Activated naive CD4-positive, alpha-beta T cell treated with anti-CD3 and anti-CD28 coated beads for 36 hours (primary cell): ENCODE measurements around the gene LMAN2. TPM values are rescaled to one million over a fixed set of nuclear protein-coding genes. Genes with fewer than 3 reads are reported as not detected.

Experiments
- CTCF ChIA-PET: fragments of 350-600 bp; sonication (Branson Sonifier 250); formaldehyde crosslinking; loops from one replicate; lab custom pipeline; 2021; ENCODE audit warnings: antibody characterized with exemption; lab: Charles Lee
- DNase-seq: peaks from one replicate; pipeline ENCODE4 v3.0.0-alpha.2; 2020
- H3K27ac Mint-ChIP-seq: one replicate; pipeline ENCODE4 v1.8.0; 2021; ENCODE audit warnings: mild to moderate bottlenecking, mixed read lengths
- H3K27me3 Mint-ChIP-seq: one replicate; pipeline ENCODE4 v1.8.0; 2021; ENCODE audit warnings: low read depth, mixed read lengths
- H3K36me3 Mint-ChIP-seq: one replicate; pipeline ENCODE4 v1.8.0; 2021; ENCODE audit warnings: low read depth, mixed read lengths
- H3K4me1 Mint-ChIP-seq: one replicate; pipeline ENCODE4 v1.8.0; 2021; ENCODE audit warnings: low read depth, mixed read lengths
- H3K4me3 Mint-ChIP-seq: one replicate; pipeline ENCODE4 v1.8.0; 2021; ENCODE audit warnings: mild to moderate bottlenecking, moderate library complexity, mixed read lengths
- H3K9me3 Mint-ChIP-seq: one replicate; pipeline ENCODE4 v1.8.0; 2021; ENCODE audit warnings: mixed read lengths
- intact Hi-C: fragments of 100-400 bp; cut with micrococcal nuclease; formaldehyde crosslinking; loops from one replicate; pipeline ENCODE4 v1.15.1; 2023
- total RNA-seq, 2 experiments: library from RNA; stranded (reverse); gene quantifications; one replicate each; pipeline ENCODE4 v1.2.3, GENCODE V29; 2021

Gene LMAN2
- total RNA-seq, 2 experiments from 2014 or later = 82.2 to 83.9 TPM

DNA sequence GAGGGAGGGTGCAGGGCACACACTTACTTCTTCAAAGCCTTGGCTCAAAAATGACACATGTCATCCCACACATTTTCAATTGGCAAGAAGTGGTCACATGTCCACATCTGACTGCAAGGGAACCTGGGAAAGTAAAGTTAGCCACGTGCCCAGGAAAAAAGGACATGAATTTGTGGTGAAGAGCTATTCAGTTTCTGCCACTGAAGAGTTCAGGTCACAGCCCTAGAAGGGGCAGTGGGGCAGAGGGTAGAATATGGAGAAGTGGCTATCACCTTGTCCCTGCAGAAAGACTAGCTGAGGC, 4.3 kb upstream of the LMAN2 start:
- H3K4me3 Mint-ChIP-seq = no peak overlapping the region
- H3K4me1 Mint-ChIP-seq = peaks cover 44% of the 10 kb centered on the region
- peaks cover 7% of the 10 kb centered on the region for H3K9me3 Mint-ChIP-seq
- intact Hi-C loops = loop anchor here (5.0 kb wide), 1 partner anchor 224 kb away; the partner anchor contains the start of gene NSD1
- no peak for DNase-seq
- no peak overlapping the region for H3K27ac Mint-ChIP-seq
- no peaks in the 10 kb centered on the region for H3K27me3 Mint-ChIP-seq
- no peaks in the 10 kb centered on the region for H3K36me3 Mint-ChIP-seq
- CTCF ChIA-PET = interaction anchor here (1.0 kb wide), 2 partner anchors 8 to 15 kb away, joined by 3 to 7 read pairs; no protein-coding TSS in a partner anchor

DNA sequence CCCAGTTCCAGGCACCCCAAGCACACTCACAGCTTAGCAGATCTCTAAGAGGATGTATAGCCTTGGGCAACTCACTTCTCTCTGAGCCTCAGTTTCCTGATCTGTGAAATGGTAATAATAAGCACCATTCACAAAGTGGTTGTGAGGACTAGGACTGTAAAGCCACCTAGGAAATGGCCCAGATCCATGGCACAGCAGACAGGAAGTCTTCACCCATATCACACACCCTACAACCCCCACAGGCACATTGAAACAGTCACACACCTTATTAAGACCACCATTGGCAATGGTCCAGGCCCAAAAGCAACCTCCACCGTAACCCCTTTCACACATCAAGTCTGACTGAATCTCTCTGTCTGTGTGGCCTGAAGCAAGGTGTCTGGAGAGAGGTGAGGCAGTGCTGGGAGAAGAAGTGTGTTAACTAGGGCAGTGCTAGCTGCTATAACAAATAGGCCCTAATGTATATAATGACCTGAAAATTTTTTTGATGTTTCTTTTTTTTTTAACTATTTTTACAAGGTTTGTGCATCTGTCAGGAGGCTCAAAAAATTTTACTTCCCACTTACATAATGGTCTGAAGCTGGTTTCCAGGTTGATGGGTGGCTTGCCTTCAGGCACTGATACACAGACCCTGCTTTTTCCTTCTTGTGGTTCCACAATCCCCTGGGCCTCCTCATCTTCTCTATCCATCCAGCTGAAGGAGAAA, 3.8 kb upstream of the LMAN2 start:
- Mint-ChIP-seq H3K4me3 (no peak overlapping the region), H3K27me3 (no peaks in the 10 kb centered on the region), H3K36me3 (no peaks in the 10 kb centered on the region), H3K27ac (no peak overlapping the region), H3K9me3 (peaks cover 7% of the 10 kb centered on the region), H3K4me1 (peaks cover 46% of the 10 kb centered on the region)
- no peak for DNase-seq
- CTCF ChIA-PET = interaction anchor here (0.7 to 1.2 kb wide), 4 partner anchors 8 to 45 kb away, joined by 3 to 7 read pairs (median 4); no protein-coding TSS in a partner anchor
- intact Hi-C loops = loop anchor here (5.0 kb wide), 1 partner anchor 223 kb away; the partner anchor contains the start of gene NSD1

DNA sequence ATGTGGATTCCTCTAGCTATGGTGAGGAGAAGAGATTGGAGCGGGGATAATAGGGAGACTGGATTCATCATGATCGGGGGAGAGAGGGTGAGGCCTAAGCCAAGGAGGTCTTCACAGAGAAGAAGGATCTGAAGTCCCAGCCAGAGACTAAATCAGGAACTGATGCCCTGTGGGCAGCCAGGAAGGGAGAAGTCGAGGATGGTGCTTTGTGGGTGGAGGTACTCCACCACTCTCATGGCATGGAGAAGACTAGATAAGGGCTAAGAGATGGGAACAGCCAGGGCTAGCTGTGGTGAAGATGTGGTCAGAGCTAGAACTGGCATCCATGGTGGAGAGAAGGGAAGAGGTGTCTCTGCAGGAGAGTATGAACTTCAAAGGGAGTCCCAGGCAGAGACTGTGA, 3.2 kb upstream of the LMAN2 start:
- no peak overlapping the region for H3K4me3 Mint-ChIP-seq
- DNase-seq = no peak
- no peak overlapping the region for H3K27ac Mint-ChIP-seq
- H3K9me3 Mint-ChIP-seq = peaks cover 7% of the 10 kb centered on the region
- H3K27me3 Mint-ChIP-seq = no peaks in the 10 kb centered on the region
- H3K36me3 Mint-ChIP-seq = no peaks in the 10 kb centered on the region
- CTCF ChIA-PET = interaction anchor here (0.7 to 1.2 kb wide), 3 partner anchors 9 to 45 kb away, joined by 3 to 7 read pairs (median 6); no protein-coding TSS in a partner anchor
- H3K4me1 Mint-ChIP-seq = peaks cover 46% of the 10 kb centered on the region
- intact Hi-C loops = loop anchor here (5.0 kb wide), 2 partner anchors 33 to 222 kb away; partner anchors contain the start of gene NSD1

DNA sequence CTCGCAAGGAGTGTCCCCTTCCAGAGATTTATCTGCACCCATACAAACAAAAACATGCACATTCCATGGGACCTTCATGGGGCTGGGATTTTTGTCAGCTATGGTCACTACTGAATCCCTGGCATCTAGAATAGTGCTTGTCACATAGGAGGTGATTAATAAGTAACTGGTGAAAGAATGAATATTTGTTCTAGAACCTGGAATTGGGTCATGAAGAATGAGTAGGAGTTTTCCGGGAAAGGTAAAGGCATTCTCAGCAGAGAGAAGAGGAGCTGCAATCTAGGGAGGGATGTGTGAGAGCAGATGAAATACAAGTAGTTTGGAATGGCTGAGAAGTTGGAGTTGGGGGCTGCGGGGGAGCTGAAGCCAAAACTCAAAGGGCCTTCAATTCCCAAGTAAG, 2.8 kb upstream of the LMAN2 start:
- Mint-ChIP-seq H3K4me1 (peaks cover 46% of the 10 kb centered on the region), H3K27me3 (no peaks in the 10 kb centered on the region), H3K4me3 (no peak overlapping the region), H3K27ac (no peak overlapping the region), H3K9me3 (peaks cover 7% of the 10 kb centered on the region), H3K36me3 (no peaks in the 10 kb centered on the region)
- intact Hi-C loops = loop anchor here (5.0 kb wide), 1 partner anchor 33 kb away; no protein-coding TSS in a partner anchor
- CTCF ChIA-PET = interaction anchor here (1.2 kb wide), 1 partner anchor 44 kb away, joined by 6 read pairs; no protein-coding TSS in a partner anchor
- no peak for DNase-seq

DNA sequence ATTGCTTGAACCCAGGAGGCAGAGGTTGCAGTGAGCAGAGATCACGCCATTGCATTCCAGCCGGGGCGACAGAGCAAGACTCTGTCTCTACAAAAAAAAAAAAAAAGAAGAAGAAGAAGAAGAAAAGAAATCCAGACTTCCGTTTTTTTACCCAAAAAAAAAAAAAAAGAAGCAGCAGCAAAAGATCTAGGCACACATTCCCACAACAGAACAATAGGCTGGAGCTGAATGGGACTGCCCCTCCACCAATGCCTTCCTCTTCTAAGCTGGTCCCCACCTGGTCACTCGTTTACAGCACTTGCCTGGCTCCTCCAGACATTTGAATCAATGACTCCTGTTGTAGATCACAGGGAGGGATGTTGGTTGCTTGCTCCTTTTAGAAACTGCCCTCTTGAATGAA, 1.6 kb upstream of the LMAN2 start:
- Mint-ChIP-seq H3K36me3 (no peaks in the 10 kb centered on the region), H3K27ac (no peak overlapping the region), H3K4me1 (peaks cover 42% of the 10 kb centered on the region), H3K9me3 (peaks cover 7% of the 10 kb centered on the region), H3K27me3 (no peaks in the 10 kb centered on the region), H3K4me3 (no peak overlapping the region)
- CTCF ChIA-PET = interaction anchor here (0.9 to 1.2 kb wide), 2 partner anchors 14 to 38 kb away, joined by 3 read pairs; no protein-coding TSS in a partner anchor
- no peak for DNase-seq
- intact Hi-C loops = loop anchor here (5.0 kb wide), 1 partner anchor 34 kb away; no protein-coding TSS in a partner anchor

DNA sequence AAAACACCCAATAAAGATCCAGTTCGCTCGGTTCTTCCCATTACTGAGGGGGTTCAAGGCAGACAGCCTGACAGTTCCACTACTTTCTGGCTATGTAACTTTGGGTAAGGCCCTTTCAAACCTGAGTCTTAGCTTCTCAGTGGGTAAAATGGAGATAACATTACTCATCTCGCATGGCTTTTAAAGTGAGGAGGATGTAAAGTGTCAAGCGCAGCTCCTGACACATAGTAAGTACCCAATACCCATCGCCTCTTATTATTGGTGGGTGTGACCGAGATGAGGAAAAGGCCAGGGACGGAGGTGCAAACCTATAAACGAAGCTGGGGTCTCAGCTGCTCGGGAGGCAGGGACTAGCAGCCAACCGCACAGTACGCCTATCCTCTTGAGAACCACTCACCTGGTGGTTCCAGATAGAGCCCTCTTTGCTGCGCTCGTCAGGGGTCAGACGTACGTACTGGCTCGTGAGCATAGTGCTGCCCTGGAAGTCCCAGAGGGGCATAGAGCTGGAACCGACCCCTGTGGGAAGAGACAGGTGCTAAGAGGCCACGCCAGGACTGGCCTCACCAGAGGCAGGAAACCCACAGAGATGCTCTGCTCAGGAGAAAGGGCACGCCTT, 584 bp downstream of the LMAN2 start:
- Mint-ChIP-seq H3K4me3 (peak overlapping the region; percentile 95), H3K27me3 (no peaks in the 10 kb centered on the region), H3K27ac (peak overlapping the region; percentile 100), H3K4me1 (peaks cover 40% of the 10 kb centered on the region), H3K36me3 (peaks cover 2% of the 10 kb centered on the region), H3K9me3 (peaks cover 6% of the 10 kb centered on the region)
- no peak for DNase-seq
- CTCF ChIA-PET = interaction anchor here (0.6 to 1.9 kb wide), 12 partner anchors 10 to 151 kb away, joined by 3 to 8 read pairs (median 4); no protein-coding TSS in a partner anchor
- intact Hi-C loops = loop anchor here (1.0 to 5.0 kb wide), 5 partner anchors 12 to 75 kb away; partner anchors contain the start of gene GRK6

DNA sequence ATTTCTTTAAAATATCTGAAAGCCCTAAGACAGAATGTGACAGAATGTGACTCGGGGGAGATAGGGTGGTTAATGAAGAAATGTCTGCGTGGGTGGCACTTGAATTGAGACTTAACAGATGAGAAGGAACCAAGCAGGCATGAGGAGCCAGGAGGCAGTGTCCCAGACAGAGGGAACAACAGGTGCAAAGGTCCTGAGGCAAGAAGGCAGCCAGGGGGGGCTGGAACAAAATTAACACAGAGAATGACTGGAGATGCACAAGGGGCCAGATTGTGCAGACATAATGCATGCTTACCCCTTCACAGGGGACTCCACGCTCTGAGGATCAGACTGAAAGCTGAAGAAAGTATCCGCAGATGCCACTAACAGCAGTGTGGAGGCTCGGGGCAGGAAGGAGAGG, 1.7 kb downstream of the LMAN2 start:
- intact Hi-C loops = loop anchor here (2.0 to 5.0 kb wide), 2 partner anchors 37 to 38 kb away; no protein-coding TSS in a partner anchor
- H3K4me1 Mint-ChIP-seq = peaks cover 37% of the 10 kb centered on the region

DNA sequence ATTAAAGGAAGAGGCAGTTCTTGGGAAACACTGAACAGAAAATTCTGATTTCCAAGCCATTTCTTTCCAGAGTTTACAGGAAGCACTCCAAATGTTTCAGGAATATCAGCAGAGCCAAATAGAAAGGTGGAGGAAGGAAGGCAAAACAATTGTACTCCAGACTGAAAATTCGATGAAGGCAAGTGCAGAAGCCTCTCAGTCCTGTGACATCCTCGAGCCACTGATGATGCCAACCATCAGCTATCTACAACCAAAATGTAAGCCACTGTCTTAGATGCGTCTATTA, 2.2 kb downstream of the LMAN2 start:
- CTCF ChIA-PET = interaction anchor here (1.0 to 1.8 kb wide), 5 partner anchors 31 to 152 kb away, joined by 3 to 8 read pairs (median 7); no protein-coding TSS in a partner anchor
- Mint-ChIP-seq H3K27me3 (no peaks in the 10 kb centered on the region), H3K4me1 (peaks cover 37% of the 10 kb centered on the region), H3K4me3 (peak overlapping the region; percentile 95), H3K27ac (no peak overlapping the region), H3K9me3 (no peaks in the 10 kb centered on the region), H3K36me3 (peaks cover 2% of the 10 kb centered on the region)
- intact Hi-C loops = no loop called here
- no peak for DNase-seq

More for the DNA sequence above, 1.7 kb downstream of the LMAN2 start:
- Mint-ChIP-seq H3K9me3 (no peaks in the 10 kb centered on the region), H3K36me3 (peaks cover 2% of the 10 kb centered on the region), H3K27me3 (no peaks in the 10 kb centered on the region), H3K4me3 (peak overlapping the region; percentile 95), H3K27ac (peak overlapping the region; percentile 9)
- DNase-seq = no peak
- CTCF ChIA-PET = interaction anchor here (1.0 to 1.8 kb wide), 5 partner anchors 12 to 152 kb away, joined by 4 to 8 read pairs (median 7); no protein-coding TSS in a partner anchor

DNA sequence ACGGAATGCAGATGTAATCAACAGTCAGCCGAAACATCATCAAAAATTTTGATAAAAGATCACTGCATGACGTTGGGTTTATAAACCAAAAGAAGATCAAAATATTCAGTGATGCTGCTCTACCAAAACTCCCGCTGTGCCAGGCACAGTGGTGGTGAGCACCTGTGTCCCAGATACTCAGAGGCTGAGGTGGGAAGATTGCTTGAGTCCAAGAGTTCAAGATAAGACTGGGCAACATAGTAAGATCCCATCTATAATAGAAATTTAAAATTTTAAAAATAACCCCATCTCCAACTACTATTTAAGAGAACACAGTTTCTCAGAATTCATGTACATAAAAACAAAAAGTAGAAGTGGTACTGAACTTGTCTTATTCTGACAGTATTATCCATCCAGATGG, 3.8 kb downstream of the LMAN2 start:
- Mint-ChIP-seq H3K36me3 (peaks cover 3% of the 10 kb centered on the region), H3K27ac (no peak overlapping the region), H3K27me3 (no peaks in the 10 kb centered on the region), H3K4me1 (peaks cover 42% of the 10 kb centered on the region), H3K4me3 (no peak overlapping the region), H3K9me3 (no peaks in the 10 kb centered on the region)
- DNase-seq = no peak
- intact Hi-C loops = no loop called here
- CTCF ChIA-PET = interaction anchor here (1.6 to 2.3 kb wide), 3 partner anchors 11 to 55 kb away, joined by 3 to 8 read pairs (median 6); no protein-coding TSS in a partner anchor

DNA sequence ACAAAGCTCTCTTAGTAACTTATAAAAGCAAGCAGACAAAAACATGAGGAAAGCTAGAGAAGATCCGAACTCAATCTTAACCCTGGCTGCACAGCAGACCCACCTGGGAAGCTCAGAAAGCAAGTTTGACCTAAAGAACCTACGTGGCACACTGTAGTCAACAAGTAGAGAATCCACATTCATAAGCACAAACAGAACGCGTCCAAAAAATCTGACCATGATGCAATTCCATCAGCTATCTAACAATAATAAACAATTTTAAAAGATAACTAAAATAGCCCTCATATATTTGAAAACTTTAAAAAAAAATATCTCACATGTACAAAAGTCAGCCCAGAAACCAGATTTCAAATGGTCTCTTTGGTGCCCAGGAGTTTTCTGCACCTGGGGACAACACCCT, 4.6 kb downstream of the LMAN2 start:
- H3K4me3 Mint-ChIP-seq = no peak overlapping the region
- no peaks in the 10 kb centered on the region for H3K27me3 Mint-ChIP-seq
- intact Hi-C loops = no loop called here
- H3K9me3 Mint-ChIP-seq = no peaks in the 10 kb centered on the region
- peaks cover 42% of the 10 kb centered on the region for H3K4me1 Mint-ChIP-seq
- H3K27ac Mint-ChIP-seq = no peak overlapping the region
- peaks cover 3% of the 10 kb centered on the region for H3K36me3 Mint-ChIP-seq
- CTCF ChIA-PET = interaction anchor here (1.0 to 2.3 kb wide), 5 partner anchors 10 to 56 kb away, joined by 3 to 8 read pairs (median 6); no protein-coding TSS in a partner anchor
- no peak for DNase-seq

DNA sequence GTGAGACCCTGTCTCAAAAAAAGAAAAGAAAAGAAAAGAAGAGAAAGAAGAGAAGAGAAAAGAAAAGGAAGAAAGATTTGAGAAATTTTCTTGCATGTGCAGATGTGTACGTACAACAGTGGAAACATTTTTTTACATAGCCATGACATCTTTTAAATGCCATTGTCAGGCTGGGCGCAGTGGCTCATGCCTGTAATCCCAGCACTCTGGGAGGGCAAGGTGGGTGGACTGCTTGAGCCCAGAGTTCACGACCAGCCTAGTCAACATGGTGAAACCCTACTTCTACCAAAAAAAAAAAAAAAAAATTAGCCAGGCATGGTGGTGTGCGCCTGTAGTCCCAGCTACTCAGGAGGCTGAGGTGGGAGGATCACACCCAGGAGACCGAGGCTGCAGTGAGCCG, 6.6 kb downstream of the LMAN2 start:
- no peak for DNase-seq
- Mint-ChIP-seq H3K36me3 (peaks cover 14% of the 10 kb centered on the region), H3K4me1 (peaks cover 38% of the 10 kb centered on the region), H3K27ac (no peak overlapping the region), H3K9me3 (no peaks in the 10 kb centered on the region), H3K27me3 (no peaks in the 10 kb centered on the region), H3K4me3 (no peak overlapping the region)
- intact Hi-C loops = no loop called here
- CTCF ChIA-PET = interaction anchor here (0.7 to 0.9 kb wide), 2 partner anchors 21 to 26 kb away, joined by 3 to 4 read pairs; no protein-coding TSS in a partner anchor

DNA sequence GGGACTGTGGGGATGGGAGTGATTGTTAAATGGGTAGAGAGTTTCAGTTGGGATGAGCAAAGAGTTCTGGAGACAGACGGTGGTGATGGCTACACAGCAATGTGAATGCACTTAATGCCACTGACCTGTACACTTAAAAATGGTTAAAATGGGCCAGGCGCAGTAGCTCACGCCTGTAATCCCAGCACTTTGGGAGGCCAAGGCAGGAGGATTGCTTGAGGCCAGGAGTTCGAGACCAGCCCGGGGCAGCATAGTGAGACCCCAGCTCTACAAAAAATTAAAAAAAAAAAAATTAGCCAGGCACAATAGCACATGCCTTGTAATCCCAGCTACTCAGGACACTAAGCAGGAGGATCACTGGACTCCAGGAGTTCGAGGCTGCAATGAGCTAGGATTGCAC, 7.7 kb downstream of the LMAN2 start:
- Mint-ChIP-seq H3K36me3 (peaks cover 18% of the 10 kb centered on the region), H3K4me3 (no peak overlapping the region), H3K27ac (no peak overlapping the region), H3K4me1 (peaks cover 33% of the 10 kb centered on the region), H3K9me3 (no peaks in the 10 kb centered on the region), H3K27me3 (no peaks in the 10 kb centered on the region)
- intact Hi-C loops = no loop called here
- CTCF ChIA-PET = interaction anchor here (0.7 to 1.5 kb wide), 2 partner anchors 16 to 230 kb away, joined by 3 to 6 read pairs; no protein-coding TSS in a partner anchor
- no peak for DNase-seq
